Pons (tissue), 1 donor: ENCODE data around the gene VPS16.

ENCODE experiments used
- DNase-seq: peaks from one replicate; pipeline ENCODE4 v3.0.0-alpha.2; 2016; ENCODE audit warnings: low spot score

Gene VPS16

DNA sequence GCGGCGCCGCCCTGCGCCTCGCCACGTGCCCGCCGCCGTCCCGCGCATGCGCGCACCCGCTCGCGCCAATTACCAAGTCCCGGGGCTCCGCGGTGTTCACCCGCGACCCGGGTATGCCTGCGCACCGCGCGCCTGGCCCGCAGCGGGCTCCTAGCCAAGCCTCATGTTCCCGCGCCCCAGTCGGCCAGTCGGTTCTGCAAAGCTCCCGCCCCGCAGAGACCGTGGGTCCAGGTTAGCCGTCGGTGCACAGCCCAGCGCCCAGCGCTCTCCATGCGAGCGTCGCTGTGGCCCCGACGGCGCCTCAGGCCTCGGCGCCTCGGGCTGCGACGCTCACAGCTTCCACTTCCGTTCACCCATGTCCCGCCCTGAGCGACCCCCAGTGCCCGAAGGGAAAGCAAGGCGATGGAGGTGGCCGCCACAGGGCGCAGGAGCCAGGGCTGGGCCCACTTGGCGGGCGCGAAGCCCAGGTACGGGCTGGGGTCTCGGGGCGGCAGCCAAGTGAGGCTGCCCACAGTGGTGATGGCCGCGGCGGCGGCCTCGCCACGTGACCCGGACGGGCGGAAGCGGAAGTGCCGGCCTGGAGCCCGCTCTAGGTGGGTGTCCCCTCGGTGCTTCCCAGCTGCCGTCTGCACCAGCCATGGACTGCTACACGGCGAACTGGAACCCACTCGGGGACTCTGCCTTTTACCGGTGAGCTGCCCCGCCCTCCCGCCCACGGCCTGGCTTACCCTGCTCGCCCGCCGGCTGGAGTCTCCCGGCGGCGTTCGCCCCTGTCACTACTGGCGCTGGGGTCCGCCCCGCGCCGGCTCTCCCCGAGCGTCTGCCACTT lies at the start of gene VPS16, which contains the start of gene PCED1A:
VPS16 (plus strand) TSS at position 608 of the 829 bp plus-strand sequence; CDS start at position 638, 30 bp downstream.
PCED1A (minus strand) TSS at position 518 of the 829 bp plus-strand sequence. CDS start 743 bp downstream, outside the sequence.
- peak; percentile 76 for DNase-seq

DNA sequence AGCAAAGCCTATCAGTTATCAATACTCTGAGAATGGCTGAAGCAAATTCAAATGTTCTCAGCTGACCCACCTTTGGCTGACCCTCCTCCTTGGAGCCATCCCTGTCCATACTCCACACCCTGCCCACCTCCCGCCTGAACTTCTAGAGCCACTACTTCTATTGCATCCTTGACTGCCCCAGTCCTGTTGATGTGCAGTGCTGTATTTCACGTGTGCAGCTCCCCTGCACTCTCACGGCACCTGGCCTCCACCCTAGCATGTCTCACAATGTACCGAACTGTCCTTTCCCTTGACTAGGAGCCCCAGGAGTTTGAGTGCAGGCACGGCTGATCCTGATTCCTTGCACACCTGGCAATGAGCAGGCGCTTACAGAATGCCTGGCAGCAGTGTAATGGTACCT lies 47.1 kb upstream of the VPS16 start:
- no peak for DNase-seq

GRCh38 chr20:2794202-2794748 lies 46.3 kb upstream of the VPS16 start:
- DNase-seq, result no peak

DNA sequence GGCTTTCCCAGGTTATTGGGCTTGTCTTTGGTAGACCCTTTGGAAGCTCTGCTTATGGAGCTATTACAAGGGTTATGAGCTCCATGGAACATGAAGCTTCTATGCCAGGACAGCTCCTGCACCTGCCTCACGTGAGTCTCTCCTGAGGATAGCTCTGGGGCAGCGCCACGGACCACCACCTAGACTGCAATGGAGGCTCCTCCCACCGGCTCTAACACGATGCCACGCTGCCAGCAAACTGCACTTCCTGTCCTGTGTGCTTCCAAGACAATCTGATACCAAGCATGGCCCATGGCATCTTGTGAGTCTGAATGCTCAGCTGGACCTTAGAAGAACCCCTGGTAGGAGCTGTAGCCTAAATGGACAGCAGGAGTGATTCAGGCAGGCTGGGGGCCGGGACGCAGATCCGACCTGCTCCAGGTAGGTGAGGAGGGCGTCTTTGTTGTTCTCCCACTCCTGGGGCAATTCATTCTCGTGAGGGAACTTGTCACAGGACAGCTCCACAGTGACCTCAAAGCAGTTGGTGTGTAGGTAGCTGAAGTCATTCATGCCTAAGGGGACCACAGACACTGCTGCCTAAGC lies 45.6 kb upstream of the VPS16 start:
- DNase-seq, result no peak

DNA sequence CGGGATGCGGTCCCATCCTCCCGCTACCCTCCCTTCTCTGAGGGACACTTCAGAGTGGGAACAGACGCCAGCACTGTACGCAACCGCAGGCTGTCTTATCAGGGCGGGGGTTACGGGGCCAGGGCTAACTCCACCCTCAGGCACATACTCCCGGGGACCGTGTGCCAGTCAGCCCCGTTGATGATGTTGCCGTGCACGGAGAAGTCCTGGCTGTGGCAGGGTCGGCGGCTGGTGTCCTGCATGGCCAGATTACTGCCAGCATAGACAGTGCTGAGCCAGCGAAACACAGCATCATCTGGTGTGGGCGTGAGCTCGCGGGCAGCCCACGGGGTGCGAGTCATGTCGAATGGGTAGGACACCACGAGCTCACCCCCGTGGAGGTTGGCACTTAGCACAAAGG lies 45.1 kb upstream of the VPS16 start:
- DNase-seq, result no peak

- DNase-seq, result no peak
These were observed 44.4 kb upstream of the VPS16 start for GRCh38 chr20:2796011-2796660.

GRCh38 chr20:2797136-2797983 lies 43.2 kb upstream of the VPS16 start:
- DNase-seq, result no peak

DNA sequence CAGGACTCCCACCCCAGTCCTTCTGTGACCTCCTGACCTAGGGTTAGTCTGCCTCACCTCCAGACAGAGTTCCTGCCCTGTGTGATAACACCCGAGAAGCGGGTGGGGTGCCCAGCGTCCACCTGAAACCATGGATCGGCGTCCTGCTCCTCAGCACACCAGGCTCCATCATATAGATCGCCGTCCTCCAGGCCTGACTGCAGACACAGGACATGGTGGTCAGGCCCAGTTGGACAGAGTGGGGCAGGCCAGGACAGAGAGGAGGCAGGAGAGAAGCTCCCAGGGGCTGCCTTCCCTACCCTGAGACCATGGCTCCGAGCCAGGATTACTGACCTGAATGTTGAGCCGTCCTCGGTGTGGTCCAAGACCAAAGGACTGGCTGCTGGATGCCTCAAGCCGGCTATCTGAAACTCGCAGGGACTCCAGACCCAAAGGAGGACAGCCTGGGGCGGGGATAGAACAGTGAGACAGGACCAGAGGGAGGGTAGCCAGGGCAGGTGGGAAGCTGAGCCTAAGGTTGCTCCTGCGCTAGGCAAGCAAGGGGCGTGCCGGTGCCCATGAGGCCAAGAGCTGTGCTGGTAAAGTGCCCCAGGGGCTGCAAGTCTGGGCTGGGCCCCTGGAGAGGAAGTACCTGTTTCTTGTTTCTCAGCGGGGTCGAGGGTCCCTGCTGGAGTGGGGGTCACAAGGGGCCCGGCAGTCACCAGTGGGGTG lies 42.3 kb upstream of the VPS16 start:
- no peak for DNase-seq

DNA sequence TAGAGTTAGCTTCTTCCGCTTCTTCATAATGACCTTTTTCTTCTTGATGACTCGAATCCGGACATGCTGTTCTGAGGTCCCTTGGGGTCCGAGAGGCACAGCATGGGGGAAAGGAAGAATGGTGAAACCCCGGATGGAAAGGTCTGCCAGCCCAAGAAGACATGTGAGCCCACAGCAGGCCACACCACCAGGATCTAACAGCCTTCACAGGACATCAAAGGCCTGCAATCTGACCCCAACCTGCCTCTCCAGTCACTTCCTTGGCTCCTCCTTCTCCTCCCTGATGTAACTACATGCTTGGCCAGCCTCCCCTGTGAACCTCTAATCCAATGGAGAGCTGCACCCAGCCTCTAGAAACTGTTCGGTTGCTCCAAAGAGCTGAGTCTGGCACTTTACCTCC lies 41.7 kb upstream of the VPS16 start:
- DNase-seq, result no peak

DNA sequence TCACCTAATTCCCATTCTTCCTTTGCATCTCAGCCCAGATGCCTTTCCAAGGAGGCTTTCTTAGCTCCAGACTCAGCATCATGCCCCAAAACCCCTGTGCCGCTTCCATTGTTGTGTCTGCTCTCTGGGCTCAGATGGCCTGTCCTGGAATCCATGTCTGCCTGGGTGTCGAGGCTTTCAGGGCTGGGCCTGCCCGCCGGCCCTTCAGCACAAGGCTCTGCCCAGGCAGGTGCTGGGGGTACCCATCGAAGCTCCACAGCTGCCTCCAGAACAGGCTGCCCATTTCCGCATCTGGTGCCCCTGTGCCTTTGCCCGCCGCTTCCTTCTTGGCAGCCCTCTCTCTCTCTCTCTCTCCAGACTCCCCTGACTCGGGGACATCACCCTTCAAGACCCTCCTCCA lies 41.3 kb upstream of the VPS16 start:
- DNase-seq, result no peak

- DNase-seq, result no peak
These were observed 40.6 kb upstream of the VPS16 start for GRCh38 chr20:2799688-2800520.

- DNase-seq, result no peak
These were observed 39.8 kb upstream of the VPS16 start, which contains the start of gene CPXM1 for GRCh38 chr20:2800521-2801285. TSS of gene CPXM1 (minus strand) at chr20:2800627. CDS start at chr20:2800572, 55 bp downstream.

GRCh38 chr20:2801286-2801728 lies 39.2 kb upstream of the VPS16 start:
- no peak for DNase-seq

DNA sequence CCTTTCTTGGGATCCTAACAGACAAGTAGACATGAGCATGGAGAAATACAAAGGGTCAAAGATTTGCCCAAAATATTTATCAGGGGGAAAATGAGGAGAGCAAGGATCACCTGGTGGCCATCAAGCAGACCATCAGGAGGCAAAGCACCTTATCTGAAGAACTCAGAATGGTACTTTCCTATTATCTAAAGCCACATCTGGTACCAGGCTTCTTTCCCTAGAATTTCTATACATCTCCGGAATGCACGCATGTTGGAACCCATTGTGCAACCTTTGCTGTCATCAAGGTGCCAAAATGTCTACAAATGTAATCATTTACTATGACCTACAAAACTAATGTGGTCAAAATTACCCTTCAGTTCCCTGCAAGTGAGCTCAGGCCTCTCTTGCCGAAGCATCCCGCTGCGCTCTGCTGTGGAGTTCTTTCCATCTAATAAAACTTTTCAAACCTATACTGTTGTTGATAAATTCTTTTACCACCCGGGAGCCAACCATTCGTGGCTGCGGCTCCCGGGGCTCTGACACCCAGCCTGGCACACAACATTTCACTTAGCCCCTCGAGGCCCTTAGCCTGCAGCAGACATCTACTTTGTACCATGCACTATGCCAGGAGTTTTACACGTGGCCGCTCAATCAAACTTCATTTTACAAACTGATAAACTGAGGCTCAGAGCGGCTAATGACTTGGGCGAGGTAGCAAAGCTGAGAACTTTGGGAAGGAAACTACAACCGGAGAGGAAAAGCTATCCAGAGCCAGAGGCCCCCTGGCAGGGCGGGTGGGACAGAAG lies 36.3 kb upstream of the VPS16 start:
- no peak for DNase-seq

DNA sequence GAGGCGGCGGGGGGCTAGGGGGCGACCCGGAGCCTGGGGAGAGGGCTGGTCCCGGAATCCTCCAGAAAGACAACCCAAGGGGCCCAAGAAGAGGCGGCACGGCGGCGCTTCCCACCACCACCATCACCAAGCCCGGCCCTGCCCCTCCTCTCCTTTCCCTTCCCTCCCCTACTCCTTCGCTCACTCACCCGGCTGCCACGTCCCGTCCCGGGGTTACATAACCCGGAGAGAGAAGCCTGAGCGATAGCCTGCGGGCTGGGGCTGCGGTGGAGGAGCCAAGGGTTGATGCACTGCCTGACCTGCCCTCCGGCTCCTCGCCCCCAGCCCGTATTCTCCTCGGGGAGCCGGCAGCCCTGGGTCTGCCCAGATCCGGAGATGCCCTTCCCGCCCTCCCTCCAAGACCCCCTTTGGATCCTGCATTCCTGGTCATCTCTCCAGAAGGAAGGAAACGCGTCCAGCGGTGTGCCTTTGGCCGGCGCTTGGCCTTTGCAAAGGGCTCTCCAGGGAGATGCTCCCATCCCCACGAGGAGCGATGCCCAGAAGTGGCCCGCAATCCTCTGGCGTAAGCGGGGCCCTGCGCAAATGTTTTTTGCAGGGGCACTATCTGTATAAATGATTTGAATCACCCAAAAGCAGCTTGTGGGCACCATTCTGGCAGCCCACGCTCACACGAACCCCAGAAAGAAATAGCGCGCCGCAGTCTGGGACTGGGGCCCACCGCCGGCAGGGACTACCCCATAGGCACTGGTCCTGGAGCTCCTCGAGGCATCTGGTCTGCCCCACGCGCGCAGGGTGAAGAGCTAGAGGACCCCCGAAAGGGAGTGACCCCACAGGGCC lies 35.5 kb upstream of the VPS16 start:
- DNase-seq, result no peak

DNA sequence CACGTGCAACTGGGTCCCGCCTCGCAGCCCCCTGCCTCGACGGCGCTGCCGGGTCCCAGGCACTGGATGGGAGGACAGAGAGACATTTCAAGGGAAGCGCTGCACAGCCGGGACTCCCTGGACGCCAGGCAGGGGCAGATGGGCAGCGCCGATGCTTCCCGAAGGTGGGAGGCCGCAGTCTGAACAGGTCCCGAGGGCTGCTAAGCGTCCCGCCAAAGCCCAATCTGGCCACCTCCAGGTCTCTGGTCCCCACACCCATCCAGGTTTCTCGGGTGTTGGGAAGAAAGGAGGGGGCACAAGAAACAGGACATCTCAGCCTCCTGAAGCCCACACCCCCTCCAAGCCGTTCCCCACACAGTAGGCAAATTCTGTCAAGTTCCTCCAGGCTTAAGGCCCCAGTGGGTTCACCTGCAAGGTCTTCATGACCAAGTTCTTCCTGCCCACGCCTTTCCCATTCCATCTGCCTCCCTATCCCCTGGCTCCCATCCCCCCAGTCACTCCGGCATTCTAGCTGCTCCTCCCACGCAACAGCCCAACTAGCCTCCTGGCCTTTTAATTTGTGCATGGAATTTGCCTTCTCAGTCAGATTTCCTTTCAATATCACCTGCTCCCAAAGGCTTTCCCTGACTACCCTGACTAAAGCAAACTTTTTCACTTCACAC lies 34.7 kb upstream of the VPS16 start:
- no peak for DNase-seq

DNA sequence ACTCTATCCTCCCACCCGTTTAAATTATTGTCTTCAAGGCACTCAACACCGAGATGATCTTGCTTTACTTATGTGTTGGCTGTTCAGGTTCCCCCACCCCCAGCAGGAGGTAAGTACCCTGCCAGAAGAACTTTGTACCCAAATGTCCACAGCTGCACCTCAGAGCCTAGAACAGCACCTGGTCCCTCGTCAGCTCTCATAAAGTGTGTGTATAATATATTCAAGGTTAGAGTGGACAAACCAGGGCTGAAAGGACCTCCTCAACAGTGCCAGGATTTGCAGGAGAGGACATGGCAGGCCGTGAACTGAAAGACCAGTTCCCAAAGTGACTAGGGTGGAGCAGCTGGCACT lies 34.2 kb upstream of the VPS16 start:
- DNase-seq, result no peak
